Measurements from ENCODE around the gene LRRC74A.

Gene LRRC74A

DNA sequence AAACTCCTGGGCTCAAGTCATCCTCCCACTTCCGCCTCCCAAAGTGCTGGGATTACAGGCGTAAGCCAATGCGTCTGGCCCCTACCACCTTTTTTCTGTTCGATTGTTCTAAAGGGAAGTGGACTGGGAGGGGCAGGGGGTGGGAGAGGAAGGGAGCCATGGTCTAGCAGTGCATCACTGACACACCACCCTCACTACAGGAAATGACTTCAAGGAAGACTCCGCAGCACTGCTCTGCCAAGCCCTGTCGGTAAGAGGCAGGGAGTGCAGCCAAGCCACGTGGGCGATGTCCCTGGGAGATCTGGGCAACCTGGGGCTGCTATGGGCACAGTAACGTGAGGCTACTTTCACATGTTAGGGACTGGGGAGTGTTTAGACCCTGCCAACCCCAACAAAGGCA is 18.0 kb downstream of the LRRC74A start:
- no peaks in the 10 kb centered on the region for H3K27me3 ChIP-seq (ENCODE audit: control insufficient read depth in 2 of 2, insufficient read depth in 2 of 2, low read length in 2 of 2)

DNA sequence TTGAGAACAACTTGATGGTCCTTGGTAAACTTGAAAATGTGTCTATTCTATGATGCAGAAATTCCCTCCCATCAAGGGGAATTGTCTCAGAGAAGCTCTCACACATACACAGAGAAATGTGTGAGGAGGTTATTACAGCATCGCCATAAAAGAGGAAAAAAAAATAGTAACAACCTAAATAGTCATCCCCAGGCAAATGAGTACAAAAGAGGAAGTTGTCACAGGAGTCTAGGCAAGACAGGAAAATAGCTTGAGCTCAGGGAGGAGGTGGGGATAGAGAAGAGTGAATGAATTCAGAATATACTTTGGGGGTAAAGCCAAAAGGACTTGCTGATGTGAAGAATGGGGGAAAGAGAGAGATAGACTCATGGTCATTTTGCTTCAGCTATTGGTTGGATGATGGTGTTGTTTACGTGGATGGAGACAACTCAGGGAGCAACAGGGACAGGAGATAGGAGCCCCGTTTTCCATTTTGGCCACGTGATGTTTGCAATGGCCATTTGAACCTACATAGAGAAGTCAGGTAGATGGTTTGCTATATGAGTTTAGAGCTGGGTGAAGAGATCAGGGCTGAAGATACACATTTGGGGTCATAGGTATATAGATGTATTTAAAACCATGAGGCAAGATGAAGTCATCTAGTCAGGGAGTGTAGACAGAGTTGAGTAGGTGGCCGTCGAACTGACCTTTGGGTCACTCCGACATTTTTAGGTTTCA is 20.3 kb downstream of the LRRC74A start:
- Histone ChIP-seq H3K9ac (ENCODE audit: low read depth in 1 of 2, low read length in 2 of 2) (no peak overlapping the region), H3K27me3 (ENCODE audit: control insufficient read depth in 2 of 2, insufficient read depth in 2 of 2, low read length in 2 of 2) (no peaks in the 10 kb centered on the region), H3K36me3 (ENCODE audit: control insufficient read depth in 2 of 2, insufficient read depth in 2 of 2, low read length in 2 of 2) (no peaks in the 10 kb centered on the region), H3K9me3 (ENCODE audit: control insufficient read depth in 2 of 2, low read length in 2 of 2) (no peaks in the 10 kb centered on the region), H3K4me3 (ENCODE audit: low read length in 2 of 2) (no peak overlapping the region), H3K27ac (ENCODE audit: low read depth in 2 of 2, low read length in 2 of 2) (no peak overlapping the region), H3K4me1 (ENCODE audit: control insufficient read depth in 2 of 2, insufficient read depth in 2 of 2, low read length in 2 of 2) (no peaks in the 10 kb centered on the region)

More for the DNA sequence above, 18.0 kb downstream of the LRRC74A start:
- H3K9me3 ChIP-seq (ENCODE audit: control insufficient read depth in 2 of 2, low read length in 2 of 2), result no peaks in the 10 kb centered on the region
- no peak overlapping the region for H3K9ac ChIP-seq (ENCODE audit: low read depth in 1 of 2, low read length in 2 of 2)
- no peak overlapping the region for H3K4me3 ChIP-seq (ENCODE audit: low read length in 2 of 2)
- H3K36me3 ChIP-seq (ENCODE audit: control insufficient read depth in 2 of 2, insufficient read depth in 2 of 2, low read length in 2 of 2), result no peaks in the 10 kb centered on the region
- peak overlapping the region in 1 of 2 donors; percentile 16 for H3K27ac ChIP-seq (ENCODE audit: low read depth in 2 of 2, low read length in 2 of 2)
- no peaks in the 10 kb centered on the region for H3K4me1 ChIP-seq (ENCODE audit: control insufficient read depth in 2 of 2, insufficient read depth in 2 of 2, low read length in 2 of 2)

DNA sequence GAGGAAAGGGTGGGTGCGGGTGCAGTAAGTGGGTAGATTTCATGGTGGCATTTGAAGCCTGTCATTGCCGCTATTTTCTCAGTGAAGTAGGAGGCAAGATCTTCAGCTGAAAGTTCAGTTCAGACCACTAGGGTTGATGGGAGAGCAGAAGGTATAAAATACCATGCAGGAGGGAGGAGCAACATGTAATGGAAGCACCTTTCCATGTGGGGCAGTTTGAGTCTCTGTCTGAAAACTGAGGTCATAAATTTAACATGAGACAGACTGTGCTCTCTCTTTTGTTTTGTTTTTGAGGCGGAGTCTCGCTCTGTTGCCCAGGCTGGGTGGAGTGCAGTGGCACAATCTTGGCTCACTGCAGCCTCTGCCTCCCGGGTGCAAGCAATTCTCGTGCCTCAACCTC is 22.7 kb downstream of the LRRC74A start:
- Histone ChIP-seq H3K27me3 (ENCODE audit: control insufficient read depth in 2 of 2, insufficient read depth in 2 of 2, low read length in 2 of 2) (no peaks in the 10 kb centered on the region), H3K27ac (ENCODE audit: low read depth in 2 of 2, low read length in 2 of 2) (no peak overlapping the region), H3K9ac (ENCODE audit: low read depth in 1 of 2, low read length in 2 of 2) (no peak overlapping the region), H3K4me1 (ENCODE audit: control insufficient read depth in 2 of 2, insufficient read depth in 2 of 2, low read length in 2 of 2) (no peaks in the 10 kb centered on the region), H3K9me3 (ENCODE audit: control insufficient read depth in 2 of 2, low read length in 2 of 2) (no peaks in the 10 kb centered on the region), H3K4me3 (ENCODE audit: low read length in 2 of 2) (no peak overlapping the region), H3K36me3 (ENCODE audit: control insufficient read depth in 2 of 2, insufficient read depth in 2 of 2, low read length in 2 of 2) (no peaks in the 10 kb centered on the region)

DNA sequence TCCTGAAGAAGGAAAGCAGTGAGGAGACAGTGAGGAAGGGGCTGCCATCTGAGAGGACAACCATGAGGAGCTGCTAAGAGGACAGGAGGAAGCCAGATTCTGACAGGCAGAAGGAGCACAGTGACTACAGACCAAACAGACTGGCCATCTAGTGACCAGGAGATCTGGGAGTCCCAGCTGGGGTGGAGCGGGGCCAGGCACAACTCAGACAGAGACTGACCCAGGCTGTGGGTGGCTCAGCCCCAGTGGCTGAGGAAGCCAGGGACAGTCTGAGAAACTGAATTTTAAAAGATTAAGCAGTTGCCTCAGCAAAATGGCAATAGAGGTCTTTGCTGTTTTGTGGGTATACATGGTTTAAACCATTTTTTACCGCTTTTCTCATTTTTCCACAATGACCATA is 28.9 kb downstream of the LRRC74A start:
- H3K9ac ChIP-seq (ENCODE audit: low read depth in 1 of 2, low read length in 2 of 2), result no peak overlapping the region
- H3K36me3 ChIP-seq (ENCODE audit: control insufficient read depth in 2 of 2, insufficient read depth in 2 of 2, low read length in 2 of 2), result no peaks in the 10 kb centered on the region
- H3K9me3 ChIP-seq (ENCODE audit: control insufficient read depth in 2 of 2, low read length in 2 of 2), result no peaks in the 10 kb centered on the region
- no peak overlapping the region for H3K4me3 ChIP-seq (ENCODE audit: low read length in 2 of 2)
- H3K27ac ChIP-seq (ENCODE audit: low read depth in 2 of 2, low read length in 2 of 2), result no peak overlapping the region
- no peaks in the 10 kb centered on the region for H3K4me1 ChIP-seq (ENCODE audit: control insufficient read depth in 2 of 2, insufficient read depth in 2 of 2, low read length in 2 of 2)
- H3K27me3 ChIP-seq (ENCODE audit: control insufficient read depth in 2 of 2, insufficient read depth in 2 of 2, low read length in 2 of 2), result peaks cover 0 to 5% of the 10 kb centered on the region in 2 donors

DNA sequence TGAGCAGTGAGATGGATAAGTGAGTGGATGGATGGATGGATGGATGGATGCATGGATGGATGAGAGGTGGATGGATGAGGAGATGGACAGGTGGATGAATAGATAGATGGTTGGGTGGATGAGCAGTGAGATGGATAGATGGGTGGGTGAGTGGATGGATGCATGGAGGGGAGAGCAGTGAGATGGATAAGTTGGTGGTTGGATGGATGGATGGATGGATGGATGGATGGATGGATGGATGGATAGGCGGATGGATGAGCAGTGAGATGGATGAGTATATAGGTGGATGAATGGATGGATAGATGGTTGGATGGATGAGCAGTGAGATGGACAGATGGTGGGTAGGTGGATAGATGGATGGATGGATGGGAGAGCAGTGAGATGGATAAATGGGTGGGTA is 30.6 kb downstream of the LRRC74A start:
- no peaks in the 10 kb centered on the region for H3K9me3 ChIP-seq (ENCODE audit: control insufficient read depth in 2 of 2, low read length in 2 of 2)
- H3K36me3 ChIP-seq (ENCODE audit: control insufficient read depth in 2 of 2, insufficient read depth in 2 of 2, low read length in 2 of 2), result no peaks in the 10 kb centered on the region
- no peak overlapping the region for H3K4me3 ChIP-seq (ENCODE audit: low read length in 2 of 2)
- no peaks in the 10 kb centered on the region for H3K4me1 ChIP-seq (ENCODE audit: control insufficient read depth in 2 of 2, insufficient read depth in 2 of 2, low read length in 2 of 2)
- H3K9ac ChIP-seq (ENCODE audit: low read depth in 1 of 2, low read length in 2 of 2), result no peak overlapping the region
- no peak overlapping the region for H3K27ac ChIP-seq (ENCODE audit: low read depth in 2 of 2, low read length in 2 of 2)
- peaks cover 0 to 5% of the 10 kb centered on the region in 2 donors for H3K27me3 ChIP-seq (ENCODE audit: control insufficient read depth in 2 of 2, insufficient read depth in 2 of 2, low read length in 2 of 2)

DNA sequence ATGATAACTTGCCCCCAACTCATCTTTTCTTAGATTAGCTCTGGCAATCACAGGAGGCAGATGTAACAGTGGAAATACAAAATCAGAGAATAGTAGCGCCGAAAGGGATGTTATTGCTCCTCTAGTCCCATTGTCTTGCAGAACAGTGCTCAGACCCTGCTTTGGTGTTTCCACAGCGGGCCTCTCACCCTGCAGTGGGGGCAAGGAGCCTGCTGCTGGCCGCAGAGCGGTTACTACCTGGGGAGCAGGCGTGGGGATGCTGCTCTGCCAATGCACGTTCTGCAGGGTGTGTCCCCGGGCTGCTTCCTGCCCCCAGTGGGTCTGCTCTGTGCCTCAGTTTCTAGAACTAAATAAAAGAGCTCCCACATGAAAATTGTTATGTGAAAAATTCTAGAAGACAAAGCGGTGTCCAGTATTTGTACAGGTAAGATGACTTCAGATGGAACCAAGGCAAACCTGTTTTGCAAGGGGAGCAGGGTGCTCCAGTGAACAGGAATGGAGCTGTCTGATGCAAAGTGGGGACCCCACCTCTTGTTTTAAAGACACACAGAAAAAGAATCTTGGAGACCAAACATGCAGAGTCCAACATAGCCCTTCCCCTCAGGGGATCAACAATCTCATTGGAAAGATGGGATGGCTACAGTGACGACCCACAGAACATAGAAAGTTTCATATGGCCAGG is 35.5 kb downstream of the LRRC74A start:
- H3K4me1 ChIP-seq (ENCODE audit: control insufficient read depth in 2 of 2, insufficient read depth in 2 of 2, low read length in 2 of 2), result no peaks in the 10 kb centered on the region
- no peaks in the 10 kb centered on the region for H3K9me3 ChIP-seq (ENCODE audit: control insufficient read depth in 2 of 2, low read length in 2 of 2)
- H3K4me3 ChIP-seq (ENCODE audit: low read length in 2 of 2), result no peak overlapping the region
- no peaks in the 10 kb centered on the region for H3K36me3 ChIP-seq (ENCODE audit: control insufficient read depth in 2 of 2, insufficient read depth in 2 of 2, low read length in 2 of 2)
- no peak overlapping the region for H3K9ac ChIP-seq (ENCODE audit: low read depth in 1 of 2, low read length in 2 of 2)
- no peak overlapping the region for H3K27ac ChIP-seq (ENCODE audit: low read depth in 2 of 2, low read length in 2 of 2)
- peaks cover 0 to 4% of the 10 kb centered on the region in 2 donors for H3K27me3 ChIP-seq (ENCODE audit: control insufficient read depth in 2 of 2, insufficient read depth in 2 of 2, low read length in 2 of 2)

DNA sequence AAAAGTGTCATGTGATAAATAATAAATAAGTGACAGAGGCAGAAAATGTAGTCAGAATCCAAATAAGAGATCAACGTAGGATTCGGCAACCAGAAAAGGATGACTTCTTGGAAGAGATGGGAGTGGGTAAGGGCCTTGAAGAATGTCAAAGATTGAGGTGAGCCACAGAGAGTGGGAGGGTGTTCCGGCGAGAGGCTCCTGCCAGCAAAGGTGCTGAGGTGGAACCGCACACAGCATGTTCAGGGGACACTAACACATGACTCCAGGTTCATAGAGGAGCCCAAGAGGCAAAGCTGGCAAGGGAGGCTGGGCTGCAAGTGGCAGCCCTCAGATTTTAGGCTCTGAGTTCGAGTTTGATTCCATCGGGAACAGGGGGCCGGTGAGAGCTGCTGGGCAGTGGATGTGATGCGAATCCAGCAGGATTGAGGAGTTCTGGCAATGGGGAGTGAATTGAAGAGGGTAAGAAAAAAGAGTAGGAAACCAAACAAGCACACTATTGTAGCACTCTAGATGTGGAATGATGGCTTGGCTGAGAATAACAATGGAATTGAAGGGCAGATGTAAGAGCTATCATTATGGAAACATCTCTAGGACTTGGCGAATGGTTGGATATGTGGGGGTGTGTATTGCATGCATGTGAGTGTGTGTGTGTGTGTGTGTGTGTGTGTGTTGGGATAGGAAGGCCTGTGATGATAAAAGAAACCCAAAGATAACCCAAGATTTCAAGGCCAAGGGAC is 36.5 kb downstream of the LRRC74A start:
- H3K27ac ChIP-seq (ENCODE audit: low read depth in 2 of 2, low read length in 2 of 2), result no peak overlapping the region

DNA sequence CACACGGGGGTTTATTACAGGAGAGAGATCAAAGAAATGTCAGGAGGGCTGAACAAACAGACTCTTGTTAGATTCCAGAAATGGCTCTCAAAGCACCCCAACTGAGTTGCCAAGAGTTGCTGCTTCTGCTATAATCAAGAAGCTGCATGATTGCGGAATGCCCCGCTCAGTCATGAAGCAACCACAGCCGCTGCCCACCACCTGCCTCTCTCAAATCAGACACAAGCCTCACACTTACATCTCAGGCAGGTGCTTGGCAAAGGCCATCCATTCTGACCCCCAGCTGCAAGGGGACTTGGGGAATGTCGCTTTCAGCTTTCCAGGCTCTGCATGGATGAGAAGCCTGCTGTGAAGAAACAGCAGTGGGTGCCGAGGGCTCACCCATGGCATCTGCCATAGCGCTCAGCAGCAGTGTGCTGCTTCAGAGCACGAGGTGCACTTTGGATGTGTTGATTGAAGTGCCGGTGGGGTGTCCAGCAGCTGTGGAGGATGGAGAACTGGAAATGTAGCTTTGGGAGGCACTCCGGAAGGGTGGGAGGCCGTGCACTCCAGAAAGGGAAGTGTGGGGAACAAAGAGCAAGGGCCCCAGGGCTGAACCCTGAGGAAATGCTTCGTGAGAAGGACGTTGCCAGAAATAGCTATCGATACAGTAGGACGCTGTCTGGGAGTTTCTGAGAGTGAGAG is 37.7 kb downstream of the LRRC74A start:
- no peaks in the 10 kb centered on the region for H3K36me3 ChIP-seq (ENCODE audit: control insufficient read depth in 2 of 2, insufficient read depth in 2 of 2, low read length in 2 of 2)
- H3K9me3 ChIP-seq (ENCODE audit: control insufficient read depth in 2 of 2, low read length in 2 of 2), result no peaks in the 10 kb centered on the region
- H3K9ac ChIP-seq (ENCODE audit: low read depth in 1 of 2, low read length in 2 of 2), result no peak overlapping the region
- H3K27ac ChIP-seq (ENCODE audit: low read depth in 2 of 2, low read length in 2 of 2), result peak overlapping the region; percentile 7 to 48
- H3K4me1 ChIP-seq (ENCODE audit: control insufficient read depth in 2 of 2, insufficient read depth in 2 of 2, low read length in 2 of 2), result no peaks in the 10 kb centered on the region
- H3K27me3 ChIP-seq (ENCODE audit: control insufficient read depth in 2 of 2, insufficient read depth in 2 of 2, low read length in 2 of 2), result peaks cover 0 to 2% of the 10 kb centered on the region in 2 donors
- peak overlapping the region in 1 of 2 donors; percentile 20 for H3K4me3 ChIP-seq (ENCODE audit: low read length in 2 of 2)

More for the DNA sequence above, 36.5 kb downstream of the LRRC74A start:
- Histone ChIP-seq H3K4me3 (ENCODE audit: low read length in 2 of 2) (no peak overlapping the region), H3K9me3 (ENCODE audit: control insufficient read depth in 2 of 2, low read length in 2 of 2) (no peaks in the 10 kb centered on the region), H3K27me3 (ENCODE audit: control insufficient read depth in 2 of 2, insufficient read depth in 2 of 2, low read length in 2 of 2) (peaks cover 0 to 4% of the 10 kb centered on the region in 2 donors), H3K9ac (ENCODE audit: low read depth in 1 of 2, low read length in 2 of 2) (no peak overlapping the region), H3K36me3 (ENCODE audit: control insufficient read depth in 2 of 2, insufficient read depth in 2 of 2, low read length in 2 of 2) (no peaks in the 10 kb centered on the region), H3K4me1 (ENCODE audit: control insufficient read depth in 2 of 2, insufficient read depth in 2 of 2, low read length in 2 of 2) (no peaks in the 10 kb centered on the region)

DNA sequence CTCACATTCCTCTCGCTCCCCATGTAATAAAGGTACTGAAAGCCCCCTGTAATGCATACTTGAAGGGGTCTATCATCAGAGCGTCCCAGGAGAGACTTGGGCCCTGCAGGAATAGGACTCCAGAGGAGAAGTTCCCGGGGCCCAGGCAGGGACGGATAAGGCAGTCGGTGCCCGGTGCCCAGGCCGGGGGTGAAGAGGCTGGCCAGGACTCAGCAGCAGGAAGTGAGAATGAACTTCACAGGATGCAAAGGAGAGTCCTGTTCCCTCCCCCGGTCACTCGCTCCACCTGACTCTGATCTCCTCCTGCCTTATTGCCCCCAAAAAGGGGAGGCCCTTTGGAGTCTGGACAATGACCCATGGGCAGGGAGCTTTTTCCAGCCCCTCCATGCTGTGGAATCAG is 40.2 kb downstream of the LRRC74A start:
- Histone ChIP-seq H3K9me3 (ENCODE audit: control insufficient read depth in 2 of 2, low read length in 2 of 2) (no peaks in the 10 kb centered on the region), H3K4me3 (ENCODE audit: low read length in 2 of 2) (no peak overlapping the region), H3K9ac (ENCODE audit: low read depth in 1 of 2, low read length in 2 of 2) (no peak overlapping the region), H3K36me3 (ENCODE audit: control insufficient read depth in 2 of 2, insufficient read depth in 2 of 2, low read length in 2 of 2) (no peaks in the 10 kb centered on the region), H3K4me1 (ENCODE audit: control insufficient read depth in 2 of 2, insufficient read depth in 2 of 2, low read length in 2 of 2) (no peaks in the 10 kb centered on the region), H3K27ac (ENCODE audit: low read depth in 2 of 2, low read length in 2 of 2) (no peak overlapping the region), H3K27me3 (ENCODE audit: control insufficient read depth in 2 of 2, insufficient read depth in 2 of 2, low read length in 2 of 2) (no peaks in the 10 kb centered on the region)
